HCT116 (cell line): Measurements from ENCODE around the gene TMEM94. TPM values are rescaled to one million over a fixed set of nuclear protein-coding genes. Genes with fewer than 3 reads are reported as not detected.

Experiments used
- ATAC-seq: fragments of 200-7000 bp; cut with Tn5 transposase; 2 replicates; pipeline ENCODE4 v1.9.1; 2020; ENCODE audit warnings: mild to moderate bottlenecking, moderate library complexity
- BruUV-seq: library from RNA; stranded (reverse); fragments of 400-500 nt; replicated peaks from 2 replicates; lab custom pipeline; 2021; lab: Mats Ljungman, UMichigan
- CTCF ChIA-PET: fragments of 300-600 bp; sonication (Branson Sonifier 250); formaldehyde crosslinking; loops from one replicate; lab custom pipeline; 2021; ENCODE audit warnings: antibody characterized with exemption; lab: Charles Lee
- POLR2A ChIA-PET: fragments of 300-600, 350-600 bp; sonication (Branson Sonifier 250); formaldehyde crosslinking; loops from one replicate; lab custom pipeline; 2021; ENCODE audit warnings: antibody characterized with exemption; lab: Charles Lee
- RAD21 ChIA-PET, 2 experiments: fragments of 300-600 bp; sonication (Branson Sonifier 250); formaldehyde crosslinking; loops; one replicate each; lab custom pipeline; 2023; ENCODE audit warnings: low total read pairs in 2 of 2; ENCODE audit not compliant: uncharacterized antibody in 2 of 2, unreplicated experiment in 2 of 2, low non-redundant PET in 1 of 2; lab: Charles Lee
- DNase-seq: peaks from one replicate; pipeline ENCODE4 v3.0.0-alpha.2; 2010; ENCODE audit warnings: low read depth, low spot score
- H2AFZ ChIP-seq: fragments of 200-600 bp; shearing (Covaris generic), sonication (generic); 2 replicates; pipeline ENCODE4 v1.6.1; 2017; ENCODE audit warnings: low read depth, mixed run types, mixed read lengths, antibody characterized with exemption, low read length; ENCODE audit not compliant: poor library complexity, severe bottlenecking
- H3K27ac ChIP-seq: 2 replicates; pipeline ENCODE4 v1.5.1; 2012; ENCODE audit warnings: low read depth, low read length
- H3K27me3 ChIP-seq: fragments of 200-600 bp; sonication (generic); 2 replicates; pipeline ENCODE4 v1.6.1; 2016; ENCODE audit warnings: mixed run types, low read length, mixed read lengths; ENCODE audit not compliant: insufficient read depth
- H3K36me3 ChIP-seq, 2 experiments: fragments of 200-500 bp in 1 of 2; fragments of 200-600 bp in 1 of 2; sonication (Bioruptor generic) in 1 of 2; sonication (generic) in 1 of 2; 2 replicates each; pipeline versions ENCODE4 v1.5.1 to v1.6.1; 2014 to 2016; ENCODE audit warnings: low read length in 2 of 2, inconsistent platforms in 1 of 2, mixed read lengths in 1 of 2, mixed run types in 1 of 2; ENCODE audit not compliant: insufficient read depth in 2 of 2, control insufficient read depth in 1 of 2
- H3K4me1 ChIP-seq, 2 experiments: fragments of 200-600 bp in 1 of 2; sonication (generic) in 1 of 2; 2 replicates each; pipeline versions ENCODE4 v1.5.1 to v1.6.1; 2012 to 2017; ENCODE audit warnings: low read length in 2 of 2, inconsistent platforms in 1 of 2, mild to moderate bottlenecking in 1 of 2, mixed read lengths in 1 of 2, mixed run types in 1 of 2, moderate library complexity in 1 of 2; ENCODE audit not compliant: insufficient read depth in 2 of 2, control insufficient read depth in 1 of 2
- H3K4me2 ChIP-seq: fragments of 200-600 bp; sonication (generic); 2 replicates; pipeline ENCODE4 v1.6.1; 2017; ENCODE audit warnings: mixed run types, low read length, mixed read lengths
- H3K4me3 ChIP-seq, 2 experiments: fragments of 200-600 bp in 1 of 2; sonication (generic) in 1 of 2; replicated peaks in 1 of 2; 2 replicates each; pipeline ENCODE4 v1.5.1; 2011 to 2016; ENCODE audit warnings: low read length in 2 of 2, control low read depth in 1 of 2, low read depth in 1 of 2, mild to moderate bottlenecking in 1 of 2, mixed read lengths in 1 of 2, mixed run types in 1 of 2
- H3K79me2 ChIP-seq: fragments of 200-600 bp; sonication (generic); 2 replicates; pipeline ENCODE4 v1.6.1; 2017; ENCODE audit warnings: mild to moderate bottlenecking, mixed run types, low read length, moderate library complexity, mixed read lengths; ENCODE audit not compliant: insufficient read depth
- H3K9ac ChIP-seq: fragments of 200-600 bp; sonication (generic); 2 replicates; pipeline ENCODE4 v1.6.1; 2016; ENCODE audit warnings: low read length, mixed read lengths
- H3K9me2 ChIP-seq: fragments of 200-600 bp; sonication (generic), shearing (Covaris generic); 2 replicates; pipeline ENCODE4 v1.6.1; 2017; ENCODE audit warnings: mixed run types, mild to moderate bottlenecking, moderate library complexity; ENCODE audit not compliant: insufficient read depth
- H3K9me3 ChIP-seq, 2 experiments: fragments of 200-500 bp in 1 of 2; fragments of 200-600 bp in 1 of 2; sonication (Bioruptor generic) in 1 of 2; sonication (generic) in 1 of 2; 2 replicates each; pipeline ENCODE4 v1.6.1; 2014 to 2017; ENCODE audit warnings: low read length in 2 of 2, mixed read lengths in 2 of 2, inconsistent platforms in 1 of 2, low read depth in 1 of 2, mild to moderate bottlenecking in 1 of 2, mixed run types in 1 of 2, moderate library complexity in 1 of 2; ENCODE audit not compliant: control insufficient read depth in 1 of 2, insufficient read depth in 1 of 2
- H4K20me1 ChIP-seq: fragments of 200-600 bp; sonication (generic), shearing (Covaris generic); 2 replicates; pipeline ENCODE4 v1.6.1; 2017; ENCODE audit warnings: mixed run types, mild to moderate bottlenecking, moderate library complexity; ENCODE audit not compliant: insufficient read depth
- EGR1 ChIP-seq: IDR thresholded peaks from 2 replicates; pipeline ENCODE4 v1.6.1; 2012; ENCODE audit warnings: low read depth
- ELF1 ChIP-seq: IDR thresholded peaks from 2 replicates; pipeline ENCODE4 v1.6.1; 2012; ENCODE audit warnings: low read depth, borderline replicate concordance
- EZH2 ChIP-seq: fragments of 200-600 bp; sonication (generic); IDR thresholded peaks from 2 replicates; pipeline ENCODE4 v1.6.1; 2017; ENCODE audit warnings: antibody characterized with exemption, mixed run types
- FOSL1 ChIP-seq: IDR thresholded peaks from 2 replicates; pipeline ENCODE4 v1.6.1; 2012; ENCODE audit warnings: low read depth
- POLR2AphosphoS5 ChIP-seq: IDR thresholded peaks from 2 replicates; pipeline ENCODE4 v1.6.1; 2011; ENCODE audit warnings: mild to moderate bottlenecking, low read depth, low read length, moderate library complexity
- RAD21 ChIP-seq: IDR thresholded peaks from 2 replicates; pipeline ENCODE4 v1.6.1; 2012; ENCODE audit warnings: low read depth, mild to moderate bottlenecking
- REST ChIP-seq: IDR thresholded peaks from 2 replicates; pipeline ENCODE4 v1.6.1; 2012; ENCODE audit warnings: low read depth
- SIN3A ChIP-seq: IDR thresholded peaks from 2 replicates; pipeline ENCODE4 v1.6.1; 2012; ENCODE audit warnings: low read depth
- SRF ChIP-seq: IDR thresholded peaks from 2 replicates; pipeline ENCODE4 v1.6.1; 2012; ENCODE audit warnings: low read depth
- intact Hi-C: fragments of 100-400 bp; cut with micrococcal nuclease; formaldehyde crosslinking; loops from 2 replicates; pipeline ENCODE4 v1.10.0; 2022
- total RNA-seq: library from RNA; stranded (reverse); gene quantifications from one replicate; pipeline ENCODE4 v1.2.1, GENCODE V29; 2021; ENCODE audit not compliant: unreplicated experiment

TMEM94 gene
- total RNA-seq, 1 experiment from 2014 or later: 75.4 TPM

GRCh38 chr17:75471207-75471606, 14.8 kb downstream of the TMEM94 start:
- POLR2A ChIA-PET: no interaction called here
- TF ChIP-seq SRF: no peak
- TF ChIP-seq ELF1: no peak
- TF ChIP-seq POLR2AphosphoS5: no peak
- no peak for TF ChIP-seq FOSL1
- TF ChIP-seq EGR1: no peak
- no peak for TF ChIP-seq RAD21
- no peak for TF ChIP-seq SIN3A
- no peak for TF ChIP-seq REST
- TF ChIP-seq EZH2: no peak
- Histone ChIP-seq H3K27ac (no peak overlapping the region), H4K20me1 (no peaks in the 10 kb centered on the region), H3K4me1 (no peaks in the 10 kb centered on the region), H3K9me3 (no peaks in the 10 kb centered on the region), H3K9ac (no peak overlapping the region), H3K4me3 (no peak overlapping the region), H2AFZ (no peak overlapping the region), H3K27me3 (no peaks in the 10 kb centered on the region), H3K4me2 (no peak overlapping the region), H3K79me2 (no peaks in the 10 kb centered on the region), H3K9me2 (no peaks in the 10 kb centered on the region), H3K36me3 (no peaks in the 10 kb centered on the region)
- ATAC-seq (no peak), DNase-seq (no peak)
- CTCF ChIA-PET: interaction anchor here (0.7 kb wide), 1 partner anchor 34 kb away, joined by 3 read pairs; no protein-coding TSS in a partner anchor
- intact Hi-C loops: no loop called here
- BruUV-seq: no TSS peak
- RAD21 ChIA-PET: no interaction called here
